ENCODE results near the gene COG5.
"Not testable (repeated sequence)": the region's sequence is repeated elsewhere in the genome, so short reads cannot be mapped to it uniquely, and the experiment has no call there.

COG5 gene

DNA sequence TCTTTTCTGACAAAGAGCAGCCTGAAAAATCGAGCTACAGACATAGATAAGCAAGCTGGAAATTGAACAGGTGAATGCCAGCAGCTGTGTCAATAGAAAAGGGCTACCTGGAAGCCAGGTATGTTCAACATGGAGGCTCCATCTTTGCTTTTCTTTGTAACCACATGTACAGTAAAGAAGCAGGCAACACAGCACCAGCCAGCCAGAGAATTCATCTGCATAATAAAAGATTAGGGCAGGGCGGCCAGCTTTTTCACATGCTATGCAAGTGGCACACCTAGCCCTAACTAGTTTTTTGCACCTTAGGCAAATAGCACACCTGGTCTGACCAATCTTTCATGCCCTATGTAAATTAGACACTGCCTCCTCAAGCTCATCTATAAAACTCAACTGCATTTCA lies 25.7 kb downstream of the COG5 start:
- H3K9ac ChIP-seq (ENCODE audit: low read depth, low read length) = no peak overlapping the region
- no peaks in the 10 kb centered on the region for H3K4me1 ChIP-seq (ENCODE audit: control insufficient read depth, insufficient read depth, low read length)
- no peak overlapping the region for H3K4me3 ChIP-seq (ENCODE audit: low read length)
- H3K36me3 ChIP-seq (ENCODE audit: insufficient read depth, low read length) = peaks cover 3% of the 10 kb centered on the region
- H3K9me3 ChIP-seq (replicated peaks; ENCODE audit: low read length) = no peaks in the 10 kb centered on the region
- no peaks in the 10 kb centered on the region for H3K27me3 ChIP-seq (ENCODE audit: control insufficient read depth, insufficient read depth, low read length)
- H3K4me2 ChIP-seq (ENCODE audit: low read length) = no peak overlapping the region

GRCh38 chr7:107537228-107537627 lies 26.5 kb downstream of the COG5 start:
- H3K4me2 ChIP-seq (ENCODE audit: low read length); H3K36me3 ChIP-seq (ENCODE audit: insufficient read depth, low read length); H3K4me1 ChIP-seq (ENCODE audit: control insufficient read depth, insufficient read depth, low read length); H3K4me3 ChIP-seq (ENCODE audit: low read length); H3K27me3 ChIP-seq (ENCODE audit: control insufficient read depth, insufficient read depth, low read length); H3K9me3 ChIP-seq (replicated peaks; ENCODE audit: low read length); H3K9ac ChIP-seq (ENCODE audit: low read depth, low read length): not testable (repeated sequence)

DNA sequence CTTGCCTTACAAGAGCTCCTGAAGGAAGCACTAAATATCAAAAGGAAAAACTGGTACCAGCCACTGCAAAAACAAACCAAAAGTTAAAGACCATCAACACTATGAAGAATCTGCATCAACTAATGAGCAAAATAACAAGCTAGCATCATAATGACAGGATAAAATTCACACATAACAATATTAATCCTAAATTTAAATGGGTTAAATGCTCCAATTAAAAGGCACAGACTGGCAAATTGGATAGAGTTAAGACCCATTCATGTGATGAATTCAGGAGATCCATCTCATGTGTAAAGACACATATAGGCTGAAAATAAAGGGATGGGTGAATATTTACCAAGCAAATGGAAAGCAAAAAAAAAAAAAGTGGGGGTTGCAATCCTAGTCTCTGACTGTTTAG lies 29.6 kb downstream of the COG5 start:
- Histone ChIP-seq H3K27me3 (ENCODE audit: control insufficient read depth, insufficient read depth, low read length) (no peaks in the 10 kb centered on the region), H3K9me3 (replicated peaks; ENCODE audit: low read length) (no peaks in the 10 kb centered on the region), H3K9ac (ENCODE audit: low read depth, low read length) (no peak overlapping the region), H3K36me3 (ENCODE audit: insufficient read depth, low read length) (peaks cover under 1% of the 10 kb centered on the region), H3K4me1 (ENCODE audit: control insufficient read depth, insufficient read depth, low read length) (no peaks in the 10 kb centered on the region), H3K4me2 (ENCODE audit: low read length) (no peak overlapping the region), H3K4me3 (ENCODE audit: low read length) (no peak overlapping the region)

- H3K4me3 ChIP-seq (ENCODE audit: low read length) = no peak overlapping the region
- peaks cover 3% of the 10 kb centered on the region for H3K36me3 ChIP-seq (ENCODE audit: insufficient read depth, low read length)
- peaks cover 6% of the 10 kb centered on the region for H3K4me1 ChIP-seq (ENCODE audit: control insufficient read depth, insufficient read depth, low read length)
- H3K9me3 ChIP-seq (replicated peaks; ENCODE audit: low read length) = no peaks in the 10 kb centered on the region
- H3K4me2 ChIP-seq (ENCODE audit: low read length) = no peak overlapping the region
- H3K27me3 ChIP-seq (ENCODE audit: control insufficient read depth, insufficient read depth, low read length) = no peaks in the 10 kb centered on the region
- H3K9ac ChIP-seq (ENCODE audit: low read depth, low read length) = no peak overlapping the region
Observed at GRCh38 chr7:107530751-107531150, 33.0 kb downstream of the COG5 start.

GRCh38 chr7:107528461-107528860 lies 35.3 kb downstream of the COG5 start:
- no peaks in the 10 kb centered on the region for H3K9me3 ChIP-seq (replicated peaks; ENCODE audit: low read length)
- no peak overlapping the region for H3K4me2 ChIP-seq (ENCODE audit: low read length)
- peaks cover 6% of the 10 kb centered on the region for H3K4me1 ChIP-seq (ENCODE audit: control insufficient read depth, insufficient read depth, low read length)
- H3K9ac ChIP-seq (ENCODE audit: low read depth, low read length) = no peak overlapping the region
- H3K4me3 ChIP-seq (ENCODE audit: low read length) = no peak overlapping the region
- peaks cover 3% of the 10 kb centered on the region for H3K36me3 ChIP-seq (ENCODE audit: insufficient read depth, low read length)
- no peaks in the 10 kb centered on the region for H3K27me3 ChIP-seq (ENCODE audit: control insufficient read depth, insufficient read depth, low read length)

GRCh38 chr7:107527196-107527595 lies 36.5 kb downstream of the COG5 start:
- Histone ChIP-seq H3K36me3 (ENCODE audit: insufficient read depth, low read length) (peaks cover 3% of the 10 kb centered on the region), H3K9ac (ENCODE audit: low read depth, low read length) (no peak overlapping the region), H3K9me3 (replicated peaks; ENCODE audit: low read length) (no peaks in the 10 kb centered on the region), H3K27me3 (ENCODE audit: control insufficient read depth, insufficient read depth, low read length) (no peaks in the 10 kb centered on the region), H3K4me3 (ENCODE audit: low read length) (no peak overlapping the region), H3K4me1 (ENCODE audit: control insufficient read depth, insufficient read depth, low read length) (peaks cover 6% of the 10 kb centered on the region), H3K4me2 (ENCODE audit: low read length) (no peak overlapping the region)

- Histone ChIP-seq H3K27me3 (ENCODE audit: control insufficient read depth, insufficient read depth, low read length) (no peaks in the 10 kb centered on the region), H3K9ac (ENCODE audit: low read depth, low read length) (no peak overlapping the region), H3K4me2 (ENCODE audit: low read length) (no peak overlapping the region), H3K36me3 (ENCODE audit: insufficient read depth, low read length) (peaks cover 3% of the 10 kb centered on the region), H3K4me1 (ENCODE audit: control insufficient read depth, insufficient read depth, low read length) (peaks cover 6% of the 10 kb centered on the region), H3K9me3 (replicated peaks; ENCODE audit: low read length) (no peaks in the 10 kb centered on the region), H3K4me3 (ENCODE audit: low read length) (no peak overlapping the region)
Observed at GRCh38 chr7:107526672-107527071, 37.0 kb downstream of the COG5 start.

DNA sequence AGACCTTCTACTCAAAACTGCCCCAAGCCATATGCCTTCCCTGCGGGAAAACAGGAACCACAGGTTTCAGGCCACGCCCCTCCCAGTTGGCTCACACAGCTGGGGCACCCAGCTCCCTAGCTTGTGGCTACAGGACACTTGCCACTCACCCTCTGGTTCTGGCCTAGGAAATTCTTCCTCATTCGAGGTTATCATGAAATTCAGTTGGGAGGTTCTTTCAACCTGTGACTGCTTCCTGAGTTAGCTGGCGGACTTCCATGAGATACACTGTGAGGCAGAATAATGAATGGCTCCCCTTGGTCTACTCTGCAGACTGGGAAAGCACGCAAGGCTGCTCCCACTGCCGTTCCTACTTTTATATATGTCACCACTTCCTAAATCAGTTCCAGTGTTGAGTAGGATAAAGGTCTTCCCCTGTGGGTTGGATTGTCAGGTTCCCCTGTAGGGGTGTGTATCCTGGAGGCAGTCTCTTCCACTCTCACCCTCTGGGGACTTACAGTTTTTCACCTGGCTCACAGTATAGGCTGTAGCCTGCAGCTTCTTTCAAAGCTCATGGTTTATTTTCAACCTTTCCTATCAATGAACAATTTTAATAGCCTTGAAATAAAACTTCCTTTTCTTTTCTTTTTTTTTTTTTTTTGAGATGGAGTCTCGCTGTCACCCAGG lies 56.9 kb downstream of the COG5 start:
- H3K27me3 ChIP-seq (ENCODE audit: control insufficient read depth, insufficient read depth, low read length) = no peaks in the 10 kb centered on the region
- no peak overlapping the region for H3K4me2 ChIP-seq (ENCODE audit: low read length)
- no peaks in the 10 kb centered on the region for H3K4me1 ChIP-seq (ENCODE audit: control insufficient read depth, insufficient read depth, low read length)
- H3K36me3 ChIP-seq (ENCODE audit: insufficient read depth, low read length) = no peaks in the 10 kb centered on the region
- no peak overlapping the region for H3K4me3 ChIP-seq (ENCODE audit: low read length)
- no peak overlapping the region for H3K9ac ChIP-seq (ENCODE audit: low read depth, low read length)
- H3K9me3 ChIP-seq (replicated peaks; ENCODE audit: low read length) = no peaks in the 10 kb centered on the region

DNA sequence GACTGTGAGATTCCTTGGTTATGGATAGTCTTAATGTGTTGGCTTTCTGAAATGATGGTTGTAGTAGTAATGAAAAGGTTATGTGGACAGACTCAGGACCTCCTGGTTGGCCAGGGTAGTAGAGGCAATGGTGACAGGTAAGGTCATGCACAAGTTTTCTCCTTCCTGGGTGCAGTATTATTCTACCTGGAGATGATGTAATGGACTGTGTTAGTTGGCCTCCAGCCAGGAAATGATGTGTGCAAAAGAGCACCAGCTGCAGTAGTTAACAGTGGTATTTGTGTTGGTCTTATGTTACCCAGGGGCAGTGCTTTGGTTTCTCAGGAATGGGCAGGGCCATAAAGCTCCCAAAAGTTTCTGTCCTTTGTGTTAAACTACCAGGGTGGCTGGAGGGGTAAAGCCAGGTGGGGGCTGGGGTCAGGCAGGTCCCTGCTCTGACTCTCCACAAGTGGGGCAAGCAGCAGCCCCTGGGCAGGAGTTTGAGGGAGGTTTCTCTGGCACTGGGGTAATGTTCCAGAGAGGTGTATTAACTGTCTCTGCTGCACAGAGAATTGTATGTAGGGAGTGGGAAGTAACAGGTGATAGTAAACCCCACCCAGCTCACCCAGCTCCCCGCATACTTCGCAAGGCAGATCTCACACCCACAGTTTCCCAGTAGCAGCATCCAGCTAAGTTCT lies 57.6 kb downstream of the COG5 start:
- no peaks in the 10 kb centered on the region for H3K9me3 ChIP-seq (replicated peaks; ENCODE audit: low read length)
- H3K9ac ChIP-seq (ENCODE audit: low read depth, low read length) = no peak overlapping the region
- no peaks in the 10 kb centered on the region for H3K27me3 ChIP-seq (ENCODE audit: control insufficient read depth, insufficient read depth, low read length)
- H3K36me3 ChIP-seq (ENCODE audit: insufficient read depth, low read length) = no peaks in the 10 kb centered on the region
- no peak overlapping the region for H3K4me2 ChIP-seq (ENCODE audit: low read length)
- H3K4me1 ChIP-seq (ENCODE audit: control insufficient read depth, insufficient read depth, low read length) = no peaks in the 10 kb centered on the region
- H3K4me3 ChIP-seq (ENCODE audit: low read length) = no peak overlapping the region

DNA sequence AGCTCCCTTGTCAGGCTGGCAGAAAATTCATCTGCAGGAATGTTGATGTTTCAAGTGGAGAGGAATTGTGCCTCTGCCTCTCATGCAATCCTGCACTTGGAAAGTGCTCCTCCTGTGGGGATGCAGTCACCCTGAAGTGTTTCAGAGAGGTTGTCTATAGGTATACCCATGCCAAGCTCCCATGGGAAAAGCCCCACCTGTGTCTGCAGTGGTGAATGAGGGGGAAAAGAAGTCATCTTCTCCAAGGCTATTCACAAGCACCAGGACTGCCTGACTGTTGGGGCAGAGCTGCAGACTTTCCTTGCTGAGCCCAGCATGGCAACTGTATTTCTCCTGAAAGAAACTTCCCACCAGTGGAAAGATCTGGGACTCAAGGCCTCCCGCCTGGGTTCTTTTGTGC lies 58.4 kb downstream of the COG5 start:
- Histone ChIP-seq H3K9me3 (replicated peaks; ENCODE audit: low read length) (no peaks in the 10 kb centered on the region), H3K36me3 (ENCODE audit: insufficient read depth, low read length) (no peaks in the 10 kb centered on the region), H3K4me2 (ENCODE audit: low read length) (no peak overlapping the region), H3K27me3 (ENCODE audit: control insufficient read depth, insufficient read depth, low read length) (no peaks in the 10 kb centered on the region), H3K9ac (ENCODE audit: low read depth, low read length) (no peak overlapping the region), H3K4me1 (ENCODE audit: control insufficient read depth, insufficient read depth, low read length) (no peaks in the 10 kb centered on the region), H3K4me3 (ENCODE audit: low read length) (no peak overlapping the region)

DNA sequence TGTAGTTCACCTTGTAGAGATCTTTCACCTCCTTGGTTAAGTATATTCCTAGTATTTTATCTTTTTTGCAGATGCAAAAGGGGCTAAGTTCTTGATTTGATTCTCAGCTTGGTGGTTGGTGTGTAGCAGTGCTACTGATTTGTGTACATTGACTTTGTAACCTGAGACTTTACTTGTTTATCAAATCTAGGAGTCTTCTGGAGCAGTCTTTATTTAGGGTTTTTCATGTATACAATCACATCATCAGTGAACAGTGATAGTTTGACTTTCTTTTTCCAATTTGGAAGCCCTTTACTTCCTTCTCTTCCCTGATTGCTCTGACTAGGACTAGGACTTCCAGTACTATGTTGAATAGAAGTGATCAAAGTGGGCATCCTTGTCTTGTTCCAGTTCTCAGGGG lies 60.0 kb downstream of the COG5 start:
- Histone ChIP-seq H3K4me1 (ENCODE audit: control insufficient read depth, insufficient read depth, low read length) (no peaks in the 10 kb centered on the region), H3K27me3 (ENCODE audit: control insufficient read depth, insufficient read depth, low read length) (no peaks in the 10 kb centered on the region), H3K4me3 (ENCODE audit: low read length) (no peak overlapping the region), H3K4me2 (ENCODE audit: low read length) (no peak overlapping the region), H3K9ac (ENCODE audit: low read depth, low read length) (no peak overlapping the region), H3K36me3 (ENCODE audit: insufficient read depth, low read length) (no peaks in the 10 kb centered on the region), H3K9me3 (replicated peaks; ENCODE audit: low read length) (no peaks in the 10 kb centered on the region)

GRCh38 chr7:107502797-107503196 lies 60.9 kb downstream of the COG5 start:
- no peaks in the 10 kb centered on the region for H3K4me1 ChIP-seq (ENCODE audit: control insufficient read depth, insufficient read depth, low read length)

More at GRCh38 chr7:107502797-107503196, 60.9 kb downstream of the COG5 start:
- Histone ChIP-seq H3K36me3 (ENCODE audit: insufficient read depth, low read length) (no peaks in the 10 kb centered on the region), H3K4me3 (ENCODE audit: low read length) (no peak overlapping the region), H3K9ac (ENCODE audit: low read depth, low read length) (no peak overlapping the region), H3K4me2 (ENCODE audit: low read length) (no peak overlapping the region), H3K27me3 (ENCODE audit: control insufficient read depth, insufficient read depth, low read length) (no peaks in the 10 kb centered on the region), H3K9me3 (replicated peaks; ENCODE audit: low read length) (no peaks in the 10 kb centered on the region)

Measured in skeletal muscle satellite cell (primary cell).